Hematopoietic multipotent progenitor cell treated with erythropoietin and hydrocortisone succinate and interleukin-3 and kit ligand, for 8 days (in vitro differentiated cells): Measurements from ENCODE around the gene GRIP2.

Experiments
- DNase-seq: peaks from one replicate; pipeline ENCODE4 v3.0.0-alpha.2; 2015

GRIP2 gene

DNA sequence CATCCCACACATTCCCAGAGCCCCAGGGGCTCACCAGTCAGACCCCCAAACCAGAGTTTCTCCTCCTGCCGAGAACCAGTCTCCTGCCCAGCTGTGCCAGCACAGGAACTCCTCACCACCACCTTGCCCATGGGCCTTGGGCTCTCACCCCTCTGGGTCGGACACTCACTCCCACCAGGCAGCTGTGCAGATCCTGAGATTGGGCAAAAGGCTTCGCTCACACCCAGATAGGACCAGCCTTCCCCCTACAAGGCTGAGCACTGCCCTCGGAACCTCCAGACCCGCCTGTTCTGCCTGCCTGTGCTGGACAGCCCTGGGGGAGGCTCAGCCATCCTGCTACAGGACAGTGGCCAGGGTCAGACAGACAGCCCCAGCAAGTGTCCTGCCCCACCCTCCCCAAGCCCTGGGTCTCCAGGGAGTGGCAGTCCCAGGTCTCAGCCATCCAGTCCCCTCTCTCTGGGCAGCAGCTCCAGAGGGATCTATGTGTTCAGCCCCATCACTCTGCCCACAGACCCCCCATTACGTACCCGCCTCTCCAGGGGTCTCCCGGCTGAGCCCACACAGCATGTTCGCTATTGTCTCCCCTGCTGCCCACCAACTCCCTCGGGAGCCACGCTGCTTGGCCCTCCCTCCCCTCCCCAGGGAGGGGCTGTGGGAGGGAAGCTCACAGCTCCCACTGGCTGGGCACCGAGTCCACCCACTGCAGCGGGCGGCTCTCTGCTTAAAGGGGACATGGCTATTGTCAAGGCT lies at the start of gene GRIP2:
Gene GRIP2, minus strand, starts transcription at position 601 of the 750 bp plus-strand sequence. Its CDS starts 34 bp downstream, at position 567.
- DNase-seq, result no peak

DNA sequence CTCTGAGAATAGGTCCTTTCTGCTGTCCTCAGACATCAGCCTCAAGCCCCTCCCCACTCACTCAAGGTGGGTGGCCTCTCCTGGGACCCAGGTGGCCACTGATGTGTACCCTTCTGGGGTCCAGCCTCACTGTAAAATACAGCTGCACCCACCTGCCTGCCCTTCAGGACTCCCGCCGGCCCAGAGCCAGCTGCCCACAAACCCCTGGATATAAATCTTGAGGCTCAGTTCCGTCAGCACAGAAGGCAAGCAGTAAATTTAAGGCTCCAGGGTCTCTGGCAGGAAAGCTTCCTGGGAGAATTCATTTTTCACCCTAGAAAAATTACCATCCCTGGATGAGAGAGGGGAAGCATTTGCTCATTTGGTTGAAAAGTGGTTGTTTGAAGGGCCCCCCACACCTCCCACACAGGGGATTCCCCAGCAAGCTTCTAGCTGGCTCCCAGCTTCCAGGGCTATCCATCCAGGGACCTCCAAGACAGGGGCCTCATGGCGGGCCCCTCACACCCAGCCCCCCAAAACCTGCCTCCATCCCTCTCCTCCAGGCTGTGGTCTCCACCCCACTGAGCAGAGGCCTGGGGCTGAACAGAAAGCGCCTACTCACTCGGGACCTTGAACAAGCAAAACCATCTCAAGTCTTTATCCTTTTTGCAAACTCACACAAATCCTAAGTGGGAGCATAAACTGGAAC lies 48.4 kb upstream of the GRIP2 start:
- DNase-seq, result no peak

DNA sequence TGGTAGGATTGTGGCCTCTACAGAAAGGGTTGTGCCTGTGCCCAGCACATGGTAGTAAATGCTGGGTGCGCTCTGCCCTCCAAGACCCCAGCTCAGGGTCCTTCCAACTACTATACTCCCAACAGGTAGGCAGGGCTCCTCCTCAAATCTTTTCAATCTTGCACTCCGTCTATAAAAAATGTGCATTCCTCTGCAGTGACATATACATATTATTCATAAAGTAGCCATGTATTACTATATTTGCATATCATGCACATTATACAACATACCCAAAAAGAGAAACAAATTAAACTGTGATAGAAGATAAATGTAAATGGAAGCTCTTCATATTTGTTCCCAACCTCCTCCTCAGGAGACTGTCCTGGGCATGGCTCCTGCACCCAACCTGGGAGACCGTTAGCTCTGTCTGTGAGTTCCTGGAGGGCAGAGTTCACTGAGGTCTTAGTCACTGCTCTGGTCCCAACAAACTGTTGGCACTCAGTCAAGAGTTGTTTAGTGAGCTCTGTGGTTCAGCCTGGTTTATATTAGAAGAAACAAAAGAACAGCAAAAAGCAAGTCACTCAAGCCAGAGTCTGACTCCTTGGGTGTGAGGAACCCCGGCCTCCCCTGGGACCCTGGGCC lies 47.7 kb upstream of the GRIP2 start:
- DNase-seq, result peak; percentile 22

DNA sequence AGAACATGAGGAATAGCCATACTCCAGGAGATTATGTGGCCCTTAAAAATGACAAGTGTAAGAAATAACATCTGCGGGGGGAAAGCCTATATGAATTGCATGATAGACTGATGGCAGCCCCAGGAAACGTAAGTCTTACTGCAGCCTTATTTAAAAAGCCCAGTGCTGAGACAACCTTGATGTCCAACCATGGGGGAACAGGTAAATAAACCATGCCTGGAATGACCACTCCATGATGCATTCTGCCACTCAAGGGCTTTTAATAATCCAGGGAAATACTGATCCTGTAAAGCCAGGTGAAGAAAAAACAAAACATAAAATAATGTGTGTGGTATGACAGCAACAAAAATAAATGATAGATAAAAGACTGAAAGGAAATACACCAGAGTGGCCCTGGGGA lies 46.5 kb upstream of the GRIP2 start:
- no peak for DNase-seq

DNA sequence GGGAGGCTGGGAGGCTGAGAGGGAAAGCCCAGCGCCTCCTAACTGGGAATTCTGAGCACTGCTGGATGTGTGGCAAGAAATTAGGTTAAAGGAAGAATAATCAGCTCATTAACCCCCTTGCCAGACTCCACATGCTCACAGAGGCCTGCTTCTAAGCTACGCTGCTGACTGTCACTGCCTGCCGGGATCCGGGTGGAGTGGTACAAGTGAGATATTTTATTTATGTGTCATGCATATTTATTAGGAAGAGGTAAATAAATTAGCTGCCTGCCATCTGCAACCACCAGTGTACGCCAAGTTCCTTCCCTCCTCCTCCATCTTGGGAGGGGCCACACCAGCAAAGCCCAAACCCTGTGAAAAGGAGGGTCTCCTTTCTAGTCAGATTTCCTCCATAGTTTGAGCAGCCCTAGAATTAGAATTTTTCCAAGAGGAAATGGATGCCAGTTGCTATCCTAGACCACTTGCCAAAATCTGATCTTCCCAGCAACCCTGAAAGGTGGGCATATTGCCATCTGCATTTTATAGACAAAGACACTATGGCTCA lies 43.5 kb upstream of the GRIP2 start:
- no peak for DNase-seq

DNA sequence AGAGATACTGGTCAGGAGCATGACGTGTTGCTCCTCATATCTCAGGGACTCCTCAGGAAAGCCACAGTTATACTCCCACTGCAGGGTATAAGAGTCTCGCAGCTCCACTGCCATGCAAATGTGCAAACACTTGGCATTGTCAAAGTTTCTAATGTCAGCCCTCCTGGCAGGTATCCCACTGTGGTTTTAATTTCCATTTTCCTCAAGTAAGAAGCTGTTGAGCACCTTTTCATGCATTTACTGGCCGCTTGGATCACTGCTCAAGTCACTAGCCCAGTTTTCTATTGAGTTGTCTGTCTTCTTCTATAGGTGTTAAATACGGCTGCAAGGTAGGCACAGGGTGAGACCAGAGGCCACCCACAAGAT lies 41.9 kb upstream of the GRIP2 start:
- DNase-seq, result no peak

DNA sequence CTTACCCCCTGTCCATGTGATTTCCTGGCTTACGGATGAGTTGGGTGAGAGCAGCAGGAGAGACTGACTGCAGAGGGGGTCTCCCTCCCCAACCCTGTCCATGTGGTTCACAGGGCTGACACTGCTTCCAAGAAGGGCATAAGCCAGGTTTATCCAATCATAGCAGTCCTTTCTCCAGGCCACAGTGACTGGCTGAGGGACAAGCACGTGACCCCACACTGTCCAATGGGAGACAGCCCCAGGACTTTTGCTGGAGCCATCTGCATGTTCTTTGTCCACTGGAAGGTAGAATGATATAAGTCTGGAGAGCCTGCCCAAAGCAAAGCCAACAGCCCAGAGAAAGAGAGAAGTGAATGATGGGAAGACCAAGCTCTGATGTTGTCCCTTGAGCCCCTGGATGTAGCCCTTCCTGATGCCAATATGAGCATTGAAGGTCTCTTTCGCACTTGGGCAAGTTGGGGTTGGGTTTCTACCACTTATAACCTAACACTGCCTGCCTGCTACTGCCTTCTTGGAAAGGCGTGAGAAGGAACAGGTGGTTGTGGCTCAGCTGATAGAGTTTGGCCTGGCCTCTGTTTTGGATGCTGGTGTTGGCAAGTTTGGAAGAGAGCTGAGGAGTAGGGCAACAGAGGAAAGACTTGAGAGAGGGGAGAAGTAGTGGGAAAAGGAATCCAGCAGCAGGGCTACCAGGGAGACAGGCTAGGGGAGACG lies 41.3 kb upstream of the GRIP2 start:
- no peak for DNase-seq

DNA sequence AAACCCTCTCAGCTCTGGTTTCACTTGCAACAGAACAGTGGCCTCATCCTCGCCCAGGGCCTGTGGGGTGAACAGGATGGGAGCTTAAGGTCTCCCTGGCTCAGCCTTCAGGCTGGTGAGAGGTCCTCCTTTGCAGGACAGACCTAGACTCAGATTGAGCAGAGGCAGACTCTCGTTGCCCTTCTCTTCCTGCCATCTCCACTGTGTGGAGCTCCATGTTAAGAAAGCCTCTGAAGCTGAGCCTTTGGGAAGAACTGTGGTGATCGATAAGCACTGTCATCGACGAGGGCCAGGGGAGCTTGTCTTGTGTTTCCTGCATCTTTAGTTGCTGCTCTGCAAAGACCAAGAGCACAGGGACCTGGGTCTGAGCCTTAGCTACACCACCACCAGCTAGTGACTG lies 37.8 kb upstream of the GRIP2 start:
- no peak for DNase-seq

DNA sequence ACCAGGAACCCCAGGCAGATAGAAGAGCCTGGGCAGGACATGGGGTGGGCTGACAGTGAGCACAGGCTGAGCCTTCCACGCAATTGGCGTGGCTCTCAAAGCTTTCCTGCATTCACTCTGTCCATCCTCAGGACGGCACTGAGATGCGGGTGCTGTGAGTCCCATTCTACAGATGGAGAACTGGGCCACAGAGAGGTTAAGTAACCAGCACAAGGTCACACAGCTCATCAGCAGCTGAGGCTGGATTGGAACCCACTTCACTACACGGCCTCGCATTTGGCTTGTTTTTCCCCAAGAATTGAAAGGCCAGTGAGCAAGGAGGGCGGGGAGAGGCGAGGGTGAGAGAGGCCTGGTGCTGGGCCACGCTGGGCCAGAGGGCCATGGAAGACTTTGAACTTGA lies 36.0 kb upstream of the GRIP2 start:
- no peak for DNase-seq

DNA sequence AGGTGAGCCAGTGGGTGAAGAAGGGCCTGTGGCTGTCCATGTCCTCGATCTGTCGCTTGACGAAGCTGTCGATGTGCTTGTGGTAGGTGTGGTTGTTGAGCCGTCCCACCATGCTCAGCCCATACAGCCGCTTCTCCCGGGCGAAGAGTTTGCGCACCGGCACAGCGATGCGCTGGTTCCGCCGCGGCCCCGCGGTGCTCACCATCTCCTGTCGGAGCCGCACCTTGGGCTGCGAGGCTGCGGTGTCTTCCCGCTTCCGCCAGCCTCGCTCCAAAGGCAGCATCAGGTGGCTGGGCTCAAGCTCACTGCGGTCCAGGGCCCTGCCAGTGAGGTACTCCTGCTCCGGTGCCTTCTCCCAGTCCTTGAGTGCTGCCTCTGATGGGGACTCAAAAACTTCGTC lies 34.0 kb upstream of the GRIP2 start:
- no peak for DNase-seq

DNA sequence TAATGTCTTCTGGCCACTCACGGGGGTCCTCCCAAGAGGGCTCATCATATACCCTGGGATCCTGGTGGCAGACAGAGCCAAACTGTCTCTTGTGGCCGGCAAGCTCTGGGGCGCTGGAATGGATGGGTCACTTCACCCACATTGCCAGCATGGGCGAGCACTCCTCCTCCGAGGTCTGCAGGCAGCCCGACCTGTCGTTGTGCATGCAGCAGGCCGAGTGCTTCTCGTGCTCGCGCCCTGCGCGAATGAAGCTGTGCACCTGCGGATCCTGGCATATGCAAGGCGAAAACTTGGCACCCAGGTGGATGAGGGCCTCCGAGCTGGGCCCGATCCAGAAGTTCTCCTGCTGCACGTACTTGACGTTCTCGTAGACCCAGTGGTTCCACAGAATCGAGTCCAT lies 33.6 kb upstream of the GRIP2 start:
- DNase-seq, result no peak

DNA sequence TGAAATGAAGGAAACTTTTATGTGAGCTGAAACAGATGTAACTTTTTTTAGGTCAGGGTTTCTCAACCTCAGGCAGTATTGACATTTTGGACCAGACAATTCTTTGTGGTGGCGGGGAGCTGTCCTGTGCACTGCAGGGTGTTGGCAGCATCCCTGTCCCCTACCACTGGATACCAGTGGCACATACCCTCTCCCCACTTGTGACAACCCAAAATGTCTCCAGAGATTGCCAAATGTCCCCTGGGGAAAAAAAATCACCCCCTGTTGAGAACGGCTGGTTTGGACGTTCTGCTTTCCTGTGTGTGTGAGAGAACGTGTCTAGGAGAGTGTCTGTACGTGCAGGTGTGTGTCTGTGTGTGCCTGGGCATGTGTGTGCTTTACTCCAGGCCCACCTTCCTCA lies 30.7 kb upstream of the GRIP2 start:
- no peak for DNase-seq

DNA sequence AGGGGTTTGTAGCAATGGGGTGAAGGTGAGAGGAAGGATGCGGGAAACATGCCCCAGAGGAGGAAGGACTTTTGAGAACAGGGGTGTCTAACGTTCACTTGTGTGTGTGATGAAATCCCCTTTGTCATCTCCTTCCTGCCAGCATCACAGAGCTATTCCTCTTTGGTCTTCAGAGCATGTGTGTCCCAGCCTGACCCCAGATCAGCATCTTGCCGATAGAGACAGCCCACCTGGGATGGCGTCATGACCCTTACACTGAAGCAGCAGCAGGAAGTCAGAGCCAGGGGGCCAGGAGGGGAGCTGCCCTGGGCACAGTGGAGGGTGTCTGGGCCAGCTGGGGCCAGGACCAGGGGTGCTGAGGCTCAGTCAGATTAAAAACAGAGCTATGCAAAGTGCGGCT lies 29.9 kb upstream of the GRIP2 start:
- no peak for DNase-seq

DNA sequence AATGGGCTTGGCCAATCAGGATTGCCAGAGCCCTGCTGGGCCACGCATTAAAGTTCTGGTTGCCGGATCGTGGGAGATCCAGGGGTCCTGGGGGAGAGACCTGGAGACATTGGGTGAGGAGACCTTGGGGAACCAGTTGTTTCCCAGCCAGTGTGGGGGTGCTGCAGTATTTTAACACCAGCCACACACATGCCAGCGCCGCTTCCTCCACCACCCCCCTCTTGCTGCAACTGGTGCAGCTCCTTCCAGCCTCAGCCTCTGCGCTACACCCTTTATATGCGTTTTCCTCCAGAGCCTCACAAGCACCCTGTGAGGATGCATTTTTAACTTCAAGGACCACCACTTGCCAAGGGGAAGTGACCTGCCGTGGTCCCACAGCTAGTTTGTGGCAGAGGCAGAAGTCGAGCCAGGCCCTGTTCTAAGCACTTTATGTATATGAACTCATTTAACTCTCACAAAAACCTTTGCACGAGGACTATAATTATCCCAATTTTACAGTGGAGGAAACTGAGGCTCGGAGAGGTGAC lies 29.4 kb upstream of the GRIP2 start:
- no peak for DNase-seq

DNA sequence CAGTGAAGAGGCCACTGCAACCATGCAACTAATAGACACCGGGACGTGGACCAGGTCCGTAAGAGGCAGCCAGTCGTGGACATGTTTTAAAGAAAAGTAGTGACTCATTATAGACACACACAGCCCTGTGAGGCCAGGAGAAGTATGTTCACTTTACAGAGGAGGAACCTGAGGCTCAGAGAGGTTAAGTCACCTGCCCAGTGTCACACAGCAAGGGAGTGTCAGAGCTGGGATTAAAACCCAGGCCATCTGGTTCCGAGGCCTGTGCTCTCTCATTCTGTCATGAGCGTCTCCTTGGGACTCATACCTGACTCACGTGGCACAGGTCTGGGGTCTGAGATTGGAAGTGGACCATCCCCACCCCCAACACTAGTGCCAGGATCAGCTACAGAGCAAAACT lies 28.1 kb upstream of the GRIP2 start:
- DNase-seq, result no peak

DNA sequence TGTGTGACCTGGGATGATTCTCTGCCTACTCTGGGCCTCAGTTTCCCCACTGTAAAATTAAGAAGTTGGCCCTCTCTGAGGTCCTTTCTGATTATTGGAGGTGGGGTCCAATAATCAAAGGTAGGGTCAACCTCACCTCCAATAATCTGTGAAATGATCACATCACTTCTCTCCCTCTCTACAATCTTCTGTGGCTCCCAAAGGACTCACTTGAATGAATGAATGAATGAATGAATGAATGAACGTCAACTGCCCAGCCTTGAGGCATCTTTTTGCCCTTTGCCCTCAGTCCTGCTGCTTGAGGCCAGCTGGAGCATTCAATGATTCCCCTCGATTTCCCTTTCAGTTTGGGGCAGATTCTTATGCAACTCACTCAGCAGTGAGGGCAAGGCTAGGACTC lies 26.7 kb upstream of the GRIP2 start:
- no peak for DNase-seq

DNA sequence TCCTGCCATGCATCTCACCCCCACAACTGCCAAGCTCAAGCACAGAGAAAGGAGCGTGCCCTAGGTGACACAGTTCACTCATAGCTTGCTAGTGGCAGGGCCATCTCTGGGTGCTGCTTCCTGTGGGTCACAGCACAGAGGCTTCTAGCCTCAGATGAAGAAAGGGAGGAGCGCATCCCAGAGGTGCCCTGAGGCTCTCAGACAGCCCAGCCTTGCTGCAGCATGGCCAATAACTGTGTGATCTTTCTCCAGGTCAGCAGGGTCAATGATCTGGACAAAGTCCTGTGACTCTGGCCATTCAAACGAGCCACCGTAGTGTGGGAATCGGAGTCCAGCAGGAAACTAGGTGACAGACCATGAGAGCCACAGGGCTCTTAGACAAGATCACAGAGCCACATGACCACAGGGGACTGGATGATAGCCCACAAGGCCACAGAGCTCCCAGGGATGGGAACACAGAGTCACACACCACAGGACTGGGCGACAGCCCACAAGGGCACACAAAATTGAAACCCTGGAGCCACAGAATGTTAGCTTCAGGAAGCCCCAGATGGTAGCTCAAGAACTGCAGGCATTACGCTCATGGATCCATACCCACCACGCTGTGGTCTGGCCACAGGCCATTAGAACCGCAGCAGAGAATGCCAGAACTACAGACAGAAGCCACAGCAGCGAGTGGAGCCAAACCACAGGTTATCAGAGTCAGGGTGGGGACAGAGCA lies 25.9 kb upstream of the GRIP2 start:
- peak; percentile 84 for DNase-seq

DNA sequence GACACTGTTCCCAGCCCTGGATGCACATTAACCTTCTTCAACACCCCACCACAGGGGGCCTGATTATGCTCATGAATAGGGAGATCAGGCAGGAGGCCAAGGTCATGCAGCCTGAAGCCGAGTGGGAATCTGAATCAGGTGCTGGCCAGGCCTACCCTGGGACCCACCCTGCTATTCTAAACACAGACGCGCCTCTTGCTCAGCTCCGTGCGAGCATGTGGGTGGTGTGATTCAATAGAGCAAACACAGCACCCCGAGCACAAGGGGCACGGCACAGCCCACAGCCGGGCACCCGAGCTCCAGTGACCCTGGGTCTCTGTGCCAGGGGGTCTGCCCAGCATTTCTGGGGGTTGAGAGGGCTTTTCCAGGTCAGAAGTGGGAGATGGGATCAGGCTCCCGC lies 24.6 kb upstream of the GRIP2 start:
- no peak for DNase-seq

DNA sequence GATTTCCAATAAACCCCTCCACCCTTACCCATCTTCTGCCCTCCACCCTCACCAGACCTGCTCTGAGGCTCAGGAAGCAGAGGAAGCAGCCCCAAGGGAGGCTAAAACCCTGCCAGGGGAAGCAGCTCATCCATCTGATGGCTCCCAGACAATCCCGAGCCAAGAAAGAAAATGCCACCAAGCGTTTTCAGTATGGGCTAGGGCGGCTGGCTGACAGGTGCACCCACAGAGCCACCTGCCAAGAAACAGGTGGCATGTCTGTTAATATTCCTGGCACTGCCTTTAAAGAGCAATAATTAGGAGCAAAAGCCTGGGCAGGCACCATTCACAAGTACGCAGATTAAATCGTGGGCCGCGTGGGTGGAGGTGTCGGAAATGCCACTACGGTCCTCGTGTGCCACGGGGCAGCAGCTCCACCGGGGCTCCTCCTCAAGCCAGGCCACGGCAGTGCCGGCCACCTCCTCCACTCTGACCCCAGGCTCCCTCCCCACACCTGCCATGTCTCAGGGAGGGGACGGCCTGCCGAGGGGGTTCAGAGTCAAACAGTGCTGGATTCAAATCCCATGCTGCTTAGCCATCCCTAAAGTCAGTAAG lies 23.9 kb upstream of the GRIP2 start:
- DNase-seq, result no peak

DNA sequence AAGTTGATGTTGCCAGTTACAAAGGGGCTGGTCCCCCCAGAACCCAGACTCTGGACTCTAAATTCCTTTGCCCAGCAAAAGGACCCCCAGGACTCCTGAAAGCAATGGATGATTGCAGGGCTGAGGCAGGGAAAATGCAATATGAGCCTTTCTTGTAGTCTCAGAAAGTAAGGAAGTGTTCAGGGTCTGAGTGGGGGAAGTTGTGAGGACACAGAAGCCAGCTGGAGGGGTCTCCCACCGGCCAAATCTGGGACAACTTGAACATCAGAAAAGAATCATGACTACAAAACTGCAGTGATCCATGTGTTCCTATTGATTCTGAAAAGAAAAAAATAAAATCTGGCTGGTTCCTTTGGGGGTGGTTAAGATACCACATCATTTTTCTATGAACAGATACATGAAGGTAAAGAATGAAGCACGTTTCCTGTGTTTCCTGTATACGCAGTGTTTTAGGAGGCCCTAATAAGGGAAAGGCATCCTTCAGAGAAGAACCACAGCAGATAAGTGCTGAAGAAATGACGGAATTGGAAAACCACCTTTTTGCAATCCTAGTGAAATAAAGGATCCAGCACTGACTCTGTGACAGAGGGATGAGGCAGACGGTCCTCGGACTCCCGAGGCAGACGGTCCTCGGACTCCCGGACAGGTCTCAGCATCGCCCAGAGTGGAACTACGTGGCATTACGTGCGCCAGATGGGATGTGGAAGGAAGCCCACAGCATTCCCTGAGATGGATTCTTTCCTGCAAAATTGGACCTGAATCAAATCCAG lies 22.2 kb upstream of the GRIP2 start:
- no peak for DNase-seq
